CD14-positive monocyte (primary cell): ENCODE measurements around the gene SCNN1B. TPM values are rescaled to one million over a fixed set of nuclear protein-coding genes. Genes with fewer than 3 reads are reported as not detected.

Source experiments
- DNase-seq, 3 donors: peaks; one replicate each; pipeline ENCODE4 v3.0.0-alpha.2; 2011 to 2022
- H2AFZ ChIP-seq: 2 replicates; pipeline ENCODE4 v1.6.0; 2012; ENCODE audit warnings: mild to moderate bottlenecking, low read depth, low read length, inconsistent platforms; ENCODE audit not compliant: insufficient read depth, poor library complexity, severe bottlenecking
- H3K27ac ChIP-seq, 2 donors: 1 replicate in 1 of 2; 2 replicates in 1 of 2; pipeline ENCODE4 v1.5.1; 2012 to 2013; ENCODE audit warnings: low read length in 2 of 2, control low read depth in 1 of 2, inconsistent platforms in 1 of 2, low read depth in 1 of 2, mild to moderate bottlenecking in 1 of 2
- H3K27me3 ChIP-seq, 2 donors: one replicate each; pipeline versions ENCODE4 v1.6.0 to v1.6.1; 2011 to 2013; ENCODE audit warnings: low read length in 2 of 2; ENCODE audit not compliant: control insufficient read depth in 2 of 2, insufficient read depth in 2 of 2
- H3K36me3 ChIP-seq, 2 donors: replicated peaks in 1 of 2; 1 replicate in 1 of 2; 2 replicates in 1 of 2; pipeline versions ENCODE4 v1.5.1 to v1.6.1; 2012 to 2013; ENCODE audit warnings: low read length in 2 of 2, control low read depth in 1 of 2, inconsistent platforms in 1 of 2, mild to moderate bottlenecking in 1 of 2; ENCODE audit not compliant: insufficient read depth in 2 of 2, control insufficient read depth in 1 of 2
- H3K4me1 ChIP-seq, 2 donors: 1 replicate in 1 of 2; 2 replicates in 1 of 2; pipeline versions ENCODE4 v1.5.1 to v1.6.1; 2012 to 2013; ENCODE audit warnings: low read length in 2 of 2, control low read depth in 1 of 2, inconsistent platforms in 1 of 2, mild to moderate bottlenecking in 1 of 2, moderate library complexity in 1 of 2; ENCODE audit not compliant: insufficient read depth in 2 of 2, control insufficient read depth in 1 of 2
- H3K4me2 ChIP-seq: replicated peaks from 2 replicates; pipeline ENCODE3; 2012; ENCODE audit warnings: low read length, moderate library complexity, mild to moderate bottlenecking; ENCODE audit not compliant: poor library complexity, severe bottlenecking; ENCODE audit errors: extremely low read depth
- H3K4me3 ChIP-seq, 3 experiments: fragments of 200-600 bp in 1 of 3; sonication (generic) in 1 of 3; replicated peaks in 1 of 3; 1 replicate in 2 of 3; 2 replicates in 1 of 3; pipeline ENCODE4 v1.5.1; 2011 to 2013; ENCODE audit warnings: low read length in 3 of 3, mild to moderate bottlenecking in 3 of 3, control low read depth in 2 of 3, low read depth in 2 of 3, inconsistent platforms in 1 of 3, moderate library complexity in 1 of 3
- H3K79me2 ChIP-seq: 2 replicates; pipeline ENCODE4 v1.6.0; 2012; ENCODE audit warnings: mild to moderate bottlenecking, control low read depth, inconsistent platforms, low read length, moderate library complexity; ENCODE audit not compliant: insufficient read depth
- H3K9ac ChIP-seq: 2 replicates; pipeline ENCODE4 v1.6.0; 2017; ENCODE audit warnings: low read length, mild to moderate bottlenecking; ENCODE audit not compliant: insufficient read depth, poor library complexity, severe bottlenecking
- H3K9me3 ChIP-seq, 2 donors: replicated peaks in 1 of 2; 1 replicate in 1 of 2; 2 replicates in 1 of 2; pipeline versions ENCODE4 v1.5.1 to v1.6.1; 2012 to 2013; ENCODE audit warnings: low read length in 2 of 2, control low read depth in 1 of 2; ENCODE audit not compliant: control insufficient read depth in 1 of 2, insufficient read depth in 1 of 2
- H4K20me1 ChIP-seq: 2 replicates; pipeline ENCODE4 v1.6.0; 2012; ENCODE audit warnings: mild to moderate bottlenecking, low read length, control low read depth, moderate library complexity; ENCODE audit not compliant: insufficient read depth
- H3K27ac Mint-ChIP-seq, 7 donors: one replicate each; pipeline ENCODE4 v1.8.0; 2020; ENCODE audit warnings: mild to moderate bottlenecking in 7 of 7, mixed read lengths in 7 of 7, moderate library complexity in 6 of 7, inconsistent platforms in 2 of 7
- H3K27me3 Mint-ChIP-seq, 3 donors: one replicate each; pipeline ENCODE4 v1.8.0; 2021 to 2022; ENCODE audit warnings: low read depth in 3 of 3, mild to moderate bottlenecking in 3 of 3, mixed read lengths in 3 of 3, moderate library complexity in 3 of 3, inconsistent platforms in 1 of 3
- H3K36me3 Mint-ChIP-seq, 2 donors: one replicate each; pipeline ENCODE4 v1.8.0; 2020; ENCODE audit warnings: mixed read lengths in 2 of 2, inconsistent platforms in 1 of 2, mild to moderate bottlenecking in 1 of 2
- H3K4me1 Mint-ChIP-seq: one replicate; pipeline ENCODE4 v1.8.0; 2020; ENCODE audit warnings: mild to moderate bottlenecking, mixed read lengths
- H3K4me3 Mint-ChIP-seq, 2 donors: one replicate each; pipeline ENCODE4 v1.8.0; 2020; ENCODE audit warnings: mild to moderate bottlenecking in 2 of 2, mixed read lengths in 2 of 2, moderate library complexity in 1 of 2
- H3K9me3 Mint-ChIP-seq, 7 donors: one replicate each; pipeline ENCODE4 v1.8.0; 2020 to 2022; ENCODE audit warnings: mixed read lengths in 7 of 7, mild to moderate bottlenecking in 6 of 7, moderate library complexity in 6 of 7, inconsistent platforms in 2 of 7
- WGBS: methylation state at CpG from one replicate; pipeline ENCODE4 v1.1.5; 2013; ENCODE audit warnings: missing lambda C conversion rate; ENCODE audit not compliant: insufficient coverage; 5-methylcytosine and 5-hydroxymethylcytosine counted together
- intact Hi-C, 2 donors: fragments of 100-400 bp; cut with micrococcal nuclease; formaldehyde crosslinking; loops; one replicate each; pipeline versions ENCODE4 v1.15.0 to v1.15.1; 2023
- polyA plus RNA-seq, 3 donors: library from polyadenylated mRNA; depleted of rRNA in 1 of 3; unstranded in 2 of 3; stranded (reverse) in 1 of 3; fragments of 300-500 nt in 2 of 3; fragments of >200 nt in 1 of 3; fragmentation: Illumina TruSeq in 2 of 3; gene quantifications; 1 replicate in 2 of 3; 2 replicates in 1 of 3; pipeline ENCODE4 v1.2.3, GENCODE V29; 2012 to 2021
- TF ChIP-seq, protein P1 (sequence below): fragments of 200-600 bp; IDR thresholded peaks from one replicate; pipeline ENCODE4 v1.8.0; 2022; ENCODE audit warnings: antibody characterized with exemption, mild to moderate bottlenecking

The SCNN1B gene
- polyA plus RNA-seq, 3 donors = not detected

DNA sequence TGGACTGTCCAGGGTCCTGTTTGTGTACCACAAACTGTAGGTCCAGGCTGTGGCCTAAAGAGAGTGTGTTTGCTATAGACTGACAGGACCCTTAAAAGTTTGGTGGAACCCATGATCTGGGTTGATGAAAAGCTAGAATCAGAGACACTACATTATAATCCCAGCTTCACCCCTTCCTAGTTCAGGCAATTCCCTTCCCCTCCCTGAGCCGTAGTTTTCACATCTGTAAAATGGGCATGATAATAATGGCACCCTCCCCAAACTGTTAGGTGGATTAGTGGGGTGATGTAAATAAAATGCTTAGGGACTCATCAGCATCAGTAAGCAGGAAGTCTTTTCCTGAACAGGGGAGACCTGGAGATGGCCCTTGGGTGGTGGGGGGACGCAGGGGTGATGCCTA lies 2.5 kb downstream of the SCNN1B start:
- peaks cover 25 to 58% (median 38%) of the 10 kb centered on the region in 3 donors for H3K27me3 Mint-ChIP-seq
- Histone ChIP-seq H3K4me1 (no peaks in the 10 kb centered on the region), H3K4me3 (no peak overlapping the region), H3K9me3 (no peaks in the 10 kb centered on the region), H3K27ac (no peak overlapping the region), H3K4me2 (no peak overlapping the region), H3K9ac (no peak overlapping the region), H3K79me2 (no peaks in the 10 kb centered on the region), H2AFZ (no peak overlapping the region), H4K20me1 (no peaks in the 10 kb centered on the region), H3K36me3 (no peaks in the 10 kb centered on the region), H3K27me3 (peaks cover 12 to 38% of the 10 kb centered on the region in 2 donors)
- no peak for DNase-seq
- H3K4me1 Mint-ChIP-seq = no peaks in the 10 kb centered on the region
- TF ChIP-seq, protein P1, sequence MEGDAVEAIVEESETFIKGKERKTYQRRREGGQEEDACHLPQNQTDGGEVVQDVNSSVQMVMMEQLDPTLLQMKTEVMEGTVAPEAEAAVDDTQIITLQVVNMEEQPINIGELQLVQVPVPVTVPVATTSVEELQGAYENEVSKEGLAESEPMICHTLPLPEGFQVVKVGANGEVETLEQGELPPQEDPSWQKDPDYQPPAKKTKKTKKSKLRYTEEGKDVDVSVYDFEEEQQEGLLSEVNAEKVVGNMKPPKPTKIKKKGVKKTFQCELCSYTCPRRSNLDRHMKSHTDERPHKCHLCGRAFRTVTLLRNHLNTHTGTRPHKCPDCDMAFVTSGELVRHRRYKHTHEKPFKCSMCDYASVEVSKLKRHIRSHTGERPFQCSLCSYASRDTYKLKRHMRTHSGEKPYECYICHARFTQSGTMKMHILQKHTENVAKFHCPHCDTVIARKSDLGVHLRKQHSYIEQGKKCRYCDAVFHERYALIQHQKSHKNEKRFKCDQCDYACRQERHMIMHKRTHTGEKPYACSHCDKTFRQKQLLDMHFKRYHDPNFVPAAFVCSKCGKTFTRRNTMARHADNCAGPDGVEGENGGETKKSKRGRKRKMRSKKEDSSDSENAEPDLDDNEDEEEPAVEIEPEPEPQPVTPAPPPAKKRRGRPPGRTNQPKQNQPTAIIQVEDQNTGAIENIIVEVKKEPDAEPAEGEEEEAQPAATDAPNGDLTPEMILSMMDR = no peak
- H3K36me3 Mint-ChIP-seq = no peaks in the 10 kb centered on the region
- intact Hi-C loops = no loop called here
- no peak overlapping the region for H3K4me3 Mint-ChIP-seq
- H3K27ac Mint-ChIP-seq = no peak overlapping the region
- peaks cover 0 to 3% (median 0%) of the 10 kb centered on the region in 7 donors for H3K9me3 Mint-ChIP-seq
- no CpG with 5 or more reads among the region's 2 CpGs for WGBS

DNA sequence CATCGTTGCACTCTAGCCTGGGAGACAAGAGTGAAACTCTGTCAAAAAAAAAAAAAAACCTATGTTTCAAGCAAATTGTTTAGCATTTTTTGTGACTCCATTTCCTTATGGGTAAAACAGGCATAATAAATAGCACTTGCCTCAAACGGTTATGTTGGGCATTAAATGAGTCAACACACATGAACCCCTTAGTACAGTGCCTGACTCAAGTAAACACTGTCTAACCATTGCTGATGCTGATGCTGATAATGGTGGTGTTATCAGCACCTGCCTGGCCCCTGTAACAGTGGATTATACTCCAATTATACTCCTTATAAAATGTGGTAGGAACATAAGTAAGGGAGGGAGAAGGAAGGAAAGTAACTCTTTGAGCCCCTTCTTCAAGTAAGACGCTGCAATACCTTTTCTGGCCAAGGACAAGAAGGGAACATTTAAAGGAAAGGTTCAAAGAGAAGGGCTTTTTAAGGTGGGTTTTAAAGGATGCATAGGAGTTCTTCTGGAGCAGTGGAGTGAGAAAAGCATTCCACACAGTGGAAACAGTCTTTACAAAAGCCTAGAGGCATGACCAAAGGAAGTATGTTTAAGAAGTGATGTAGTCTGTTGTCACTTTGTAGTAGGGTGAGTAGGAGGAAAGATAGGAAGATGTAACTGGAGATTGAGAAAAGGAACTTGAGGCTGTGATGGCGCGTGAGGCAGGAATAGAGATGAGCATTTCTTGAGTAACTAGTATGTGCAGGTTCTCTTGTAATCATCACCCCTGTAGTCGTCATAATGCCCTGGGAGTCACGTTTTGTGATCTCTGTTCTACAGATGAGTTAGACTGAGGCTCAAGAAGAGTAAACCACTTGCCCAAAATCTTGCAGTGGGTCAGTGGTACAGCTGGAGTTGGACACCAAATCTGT lies 4.3 kb downstream of the SCNN1B start:
- Histone ChIP-seq H3K9ac (no peak overlapping the region), H2AFZ (no peak overlapping the region), H3K4me1 (no peaks in the 10 kb centered on the region), H3K4me3 (no peak overlapping the region), H3K27me3 (peaks cover 11 to 26% of the 10 kb centered on the region in 2 donors), H4K20me1 (no peaks in the 10 kb centered on the region), H3K27ac (no peak overlapping the region), H3K4me2 (no peak overlapping the region), H3K9me3 (peaks cover 9 to 10% of the 10 kb centered on the region in 2 donors), H3K79me2 (no peaks in the 10 kb centered on the region), H3K36me3 (no peaks in the 10 kb centered on the region)
- Mint-ChIP-seq H3K27me3 (peaks cover 19 to 47% (median 25%) of the 10 kb centered on the region in 3 donors), H3K27ac (no peak overlapping the region), H3K9me3 (peaks cover under 1 to 8% (median 5%) of the 10 kb centered on the region in 7 donors), H3K36me3 (no peaks in the 10 kb centered on the region), H3K4me1 (no peaks in the 10 kb centered on the region), H3K4me3 (no peak overlapping the region)
- DNase-seq = no peak
- TF ChIP-seq, protein P1 = no peak
- intact Hi-C loops = no loop called here
- whole genome bisulfite sequencing = 90% methylated on average over 7 of the region's 7 CpGs
